OCI-M1 (cell line): ENCODE results near the gene RIMS1.

ENCODE experiments used
- DNase-seq: peaks from one replicate; lab custom pipeline; 2025; lab: John Stamatoyannopoulos, UW

The RIMS1 gene

DNA sequence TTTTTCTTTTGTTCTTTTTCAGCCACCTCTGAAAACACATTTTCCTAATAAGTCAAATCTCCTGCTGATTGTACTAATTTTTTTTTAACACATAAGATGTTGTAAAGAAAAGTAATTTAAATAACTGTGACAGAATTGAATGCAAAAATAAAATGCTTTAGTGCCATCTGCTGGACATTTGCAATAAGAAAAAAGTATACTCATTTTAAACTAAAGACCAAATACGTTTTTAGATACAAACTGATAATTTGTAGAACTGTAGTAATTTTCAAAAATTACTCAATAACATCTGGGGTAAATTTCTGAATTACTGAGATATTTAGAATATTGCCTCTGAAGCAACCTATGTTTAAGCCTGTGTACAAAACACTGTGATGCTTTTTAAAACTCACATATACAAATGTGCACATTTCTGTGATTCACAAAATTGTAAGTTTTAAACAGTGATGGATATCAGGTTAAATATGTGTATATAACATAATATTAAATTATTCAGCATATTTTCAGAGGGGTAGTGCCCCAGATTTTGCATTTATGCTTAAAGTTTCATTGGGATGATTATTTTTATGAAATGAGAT lies 198.7 kb downstream of the RIMS1 start:
- peak; percentile 57 for DNase-seq

- DNase-seq: no peak
These were observed 208.2 kb downstream of the RIMS1 start for GRCh38 chr6:72094506-72094905.

GRCh38 chr6:72102561-72102960 lies 216.2 kb downstream of the RIMS1 start:
- no peak for DNase-seq

GRCh38 chr6:72111611-72112010 lies 225.3 kb downstream of the RIMS1 start:
- no peak for DNase-seq

- no peak for DNase-seq
These were observed 244.0 kb downstream of the RIMS1 start for GRCh38 chr6:72130327-72130726.

DNA sequence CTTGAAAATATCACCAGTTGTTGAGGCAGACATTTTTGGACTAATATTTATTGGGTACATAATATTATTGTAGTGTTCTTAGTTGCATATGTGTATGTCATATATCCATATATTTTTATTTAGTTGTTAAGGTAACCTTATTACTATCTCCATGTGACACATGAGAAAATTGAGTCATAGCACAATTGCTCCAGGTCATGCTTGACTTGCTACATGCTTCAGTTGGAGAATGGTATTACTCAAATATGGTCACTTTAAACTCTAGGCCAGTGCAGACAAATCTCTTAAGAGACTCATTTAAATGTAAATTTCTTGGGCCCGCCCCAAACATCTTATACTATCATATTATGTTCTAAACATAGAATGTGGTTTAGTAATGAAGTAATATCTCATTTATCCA lies 246.1 kb downstream of the RIMS1 start:
- DNase-seq: no peak

DNA sequence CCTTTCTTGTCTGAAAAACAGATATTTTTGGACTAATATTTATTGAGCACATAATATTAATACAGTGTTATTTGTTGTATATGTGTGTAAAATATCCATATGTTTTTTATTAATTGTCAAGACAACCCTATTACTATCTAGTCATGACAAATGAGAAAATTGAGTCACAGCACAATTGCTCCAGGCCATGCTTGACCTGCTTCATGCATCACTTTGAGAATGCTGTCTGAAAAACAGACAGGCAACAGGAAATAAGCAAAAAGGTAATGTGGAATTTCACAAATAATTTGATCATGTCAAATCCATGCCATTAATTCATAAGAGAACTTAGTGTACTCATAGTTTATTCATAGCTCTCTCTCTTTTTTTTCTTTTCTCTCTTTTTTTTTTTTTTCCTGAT lies 246.5 kb downstream of the RIMS1 start:
- DNase-seq: no peak

- DNase-seq: no peak
These were observed 247.0 kb downstream of the RIMS1 start for GRCh38 chr6:72133324-72133723.

- peak; percentile 53 for DNase-seq
These were observed 254.4 kb downstream of the RIMS1 start for GRCh38 chr6:72140795-72141194.

DNA sequence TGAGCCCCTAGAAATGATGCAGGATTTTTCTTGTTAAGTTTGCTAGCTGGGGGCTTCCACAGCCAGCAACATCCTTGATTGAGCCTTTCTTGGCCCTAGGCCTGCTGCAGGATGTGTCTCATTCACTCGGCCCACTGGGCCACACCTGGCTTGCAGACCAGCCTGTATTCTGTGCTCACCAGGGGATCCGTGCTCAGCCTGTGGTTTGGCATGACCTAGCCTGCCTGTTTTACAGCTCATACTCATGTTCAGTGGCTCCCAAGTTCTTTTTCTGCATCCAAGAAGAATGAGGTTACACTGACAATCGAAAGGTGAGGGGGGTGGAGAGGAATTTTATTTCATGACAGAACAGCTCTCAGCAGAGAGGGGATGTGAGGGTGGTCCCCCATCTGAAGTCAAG lies 263.4 kb downstream of the RIMS1 start:
- no peak for DNase-seq

GRCh38 chr6:72151742-72152141 lies 265.4 kb downstream of the RIMS1 start:
- DNase-seq: peak; percentile 23

GRCh38 chr6:72175916-72176315 lies 289.6 kb downstream of the RIMS1 start:
- no peak for DNase-seq

DNA sequence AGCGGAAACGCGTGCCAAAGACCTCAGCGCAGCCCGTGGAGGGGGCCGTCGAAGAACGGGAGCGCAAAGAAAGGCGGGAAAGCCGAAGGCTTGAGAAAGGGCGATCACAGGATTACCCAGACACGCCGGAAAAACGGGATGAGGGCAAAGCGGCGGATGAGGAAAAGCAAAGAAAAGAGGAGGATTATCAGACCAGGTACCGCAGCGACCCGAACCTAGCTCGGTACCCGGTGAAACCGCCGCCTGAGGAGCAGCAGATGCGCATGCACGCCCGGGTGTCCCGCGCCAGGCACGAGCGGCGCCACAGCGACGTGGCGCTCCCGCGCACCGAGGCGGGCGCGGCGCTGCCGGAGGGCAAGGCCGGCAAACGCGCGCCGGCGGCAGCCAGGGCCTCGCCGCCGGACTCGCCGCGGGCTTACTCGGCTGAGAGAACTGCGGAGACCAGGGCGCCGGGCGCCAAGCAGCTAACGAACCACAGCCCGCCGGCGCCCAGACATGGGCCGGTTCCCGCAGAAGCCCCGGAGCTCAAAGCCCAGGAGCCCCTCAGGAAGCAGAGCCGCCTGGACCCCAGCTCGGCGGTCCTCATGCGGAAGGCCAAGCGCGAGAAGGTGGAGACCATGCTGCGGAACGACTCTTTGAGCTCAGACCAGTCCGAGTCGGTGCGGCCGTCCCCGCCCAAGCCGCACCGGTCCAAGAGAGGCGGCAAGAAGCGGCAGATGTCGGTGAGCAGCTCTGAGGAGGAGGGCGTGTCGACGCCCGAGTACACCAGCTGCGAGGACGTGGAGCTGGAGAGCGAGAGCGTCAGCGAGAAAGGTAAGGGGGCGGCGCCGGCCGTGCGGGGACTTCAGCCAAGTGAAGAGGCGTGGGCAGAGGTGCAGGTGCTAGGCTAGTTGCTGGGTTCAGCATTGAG lies 296.2 kb downstream of the RIMS1 start:
- no peak for DNase-seq

DNA sequence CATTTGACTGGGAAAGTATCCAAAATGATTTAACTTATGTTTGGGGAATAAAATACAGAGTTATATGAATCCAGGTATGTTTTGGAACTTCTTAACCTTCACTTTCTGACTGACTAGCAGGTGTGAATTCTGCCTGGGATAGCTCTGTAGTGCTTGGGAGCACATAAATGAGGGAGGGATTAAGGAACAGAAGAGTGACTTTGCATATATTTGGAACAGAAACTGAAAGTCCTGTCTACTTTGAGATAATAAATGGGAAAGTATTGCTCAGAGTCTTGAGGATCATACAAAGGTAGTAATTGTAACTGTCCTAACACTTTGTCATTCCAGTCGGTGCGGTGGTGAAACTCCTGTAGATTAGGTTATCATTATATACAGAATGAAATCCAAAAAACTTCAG lies 317.6 kb downstream of the RIMS1 start:
- DNase-seq: peak; percentile 77

DNA sequence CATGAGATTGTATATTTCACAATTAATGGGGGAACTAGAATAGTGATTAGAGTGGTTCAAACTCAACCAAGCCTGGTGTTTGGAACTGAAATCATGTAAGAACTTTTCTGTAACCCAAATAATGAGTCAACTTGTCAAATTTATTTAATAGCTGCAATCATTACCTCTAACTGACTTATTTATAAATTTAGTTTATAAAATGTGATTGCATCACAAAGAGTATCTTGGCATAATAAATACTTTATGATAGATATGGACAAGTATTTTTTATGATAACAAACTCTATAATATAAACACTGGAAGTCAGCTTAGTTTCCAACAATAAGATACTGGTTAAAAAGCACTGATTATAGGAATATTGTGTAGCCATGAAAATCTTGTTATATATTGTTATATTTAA lies 319.1 kb downstream of the RIMS1 start:
- DNase-seq: no peak

GRCh38 chr6:72206606-72207005 lies 320.3 kb downstream of the RIMS1 start:
- no peak for DNase-seq

- no peak for DNase-seq
These were observed 326.3 kb downstream of the RIMS1 start for GRCh38 chr6:72212686-72213085.

GRCh38 chr6:72213654-72214053 lies 327.3 kb downstream of the RIMS1 start:
- no peak for DNase-seq

- no peak for DNase-seq
These were observed 330.1 kb downstream of the RIMS1 start for GRCh38 chr6:72216222-72217068.

DNA sequence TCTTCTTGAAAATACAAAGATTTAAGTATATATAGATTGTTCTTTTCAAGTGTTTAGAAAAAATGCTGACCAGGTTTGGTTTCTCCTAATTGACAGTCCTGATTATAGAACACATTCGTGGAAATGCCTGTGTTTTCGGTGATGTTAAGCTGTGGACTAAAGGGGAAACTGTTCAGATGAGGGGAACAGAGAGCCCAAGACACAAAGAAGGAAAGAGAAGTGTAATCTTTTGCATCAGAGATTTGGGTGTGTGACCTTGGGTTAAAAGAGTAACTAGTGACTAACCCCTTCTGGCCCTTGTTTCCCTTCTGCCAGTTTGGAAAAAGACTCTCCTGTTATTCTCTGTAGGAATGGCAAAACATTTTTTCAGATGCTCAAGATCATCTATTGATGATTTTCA lies 331.3 kb downstream of the RIMS1 start:
- no peak for DNase-seq

DNA sequence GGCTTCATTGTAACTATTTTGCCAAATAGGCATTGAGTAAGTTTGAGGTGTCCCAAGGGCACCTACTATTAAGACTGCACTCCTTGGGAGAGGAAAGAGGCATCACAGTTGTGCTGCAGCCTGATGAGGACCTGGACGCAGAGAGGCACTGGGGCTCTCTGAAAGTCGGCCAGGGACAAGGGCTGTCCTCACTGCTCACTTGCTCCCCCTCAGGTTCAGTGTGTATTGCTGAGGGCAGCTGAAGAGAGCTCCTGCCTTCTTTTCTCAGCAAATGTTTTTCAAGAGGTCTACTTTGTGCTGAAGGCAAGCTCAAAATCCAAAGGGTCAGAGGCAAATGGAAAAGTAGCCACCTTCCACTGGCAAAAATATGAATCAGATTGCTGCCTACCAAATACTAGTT lies 331.8 kb downstream of the RIMS1 start:
- peak; percentile 76 for DNase-seq

DNA sequence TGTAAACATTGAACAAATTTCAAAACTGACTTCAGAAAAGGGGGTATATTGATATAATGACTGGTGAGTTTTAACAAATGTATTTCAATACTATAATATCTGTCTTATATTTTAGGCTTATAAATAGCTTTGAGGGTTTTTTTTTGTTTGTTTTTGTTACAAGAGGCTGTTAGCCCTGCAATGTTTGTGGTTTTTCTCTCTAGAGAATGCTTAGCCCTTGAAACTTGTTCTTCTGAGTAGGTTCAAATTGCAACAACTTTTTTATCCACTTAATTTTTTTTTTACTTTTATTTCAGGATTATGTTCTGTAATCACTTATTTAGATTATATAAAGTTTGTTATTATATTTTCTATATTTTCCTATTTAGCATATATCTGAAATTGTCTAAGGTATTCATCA lies 333.2 kb downstream of the RIMS1 start:
- DNase-seq: no peak

DNA sequence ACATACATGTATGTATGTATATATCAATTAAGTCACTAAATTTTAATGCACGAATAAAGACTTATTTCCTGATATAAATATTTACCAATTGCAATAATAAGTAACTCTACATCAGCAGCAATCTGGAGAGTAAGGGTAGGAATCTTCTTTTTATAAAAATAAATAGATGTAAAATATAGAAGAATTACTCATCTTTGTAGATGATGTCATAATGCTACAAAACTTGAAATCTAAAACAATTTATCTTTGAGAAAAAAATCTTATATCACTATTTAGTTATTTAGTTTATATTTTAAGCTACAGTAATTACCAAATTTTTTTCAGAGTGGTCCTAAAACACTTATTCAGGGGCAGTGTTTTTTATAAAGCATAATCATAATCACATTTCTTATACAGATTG lies 351.7 kb downstream of the RIMS1 start:
- no peak for DNase-seq
